ENCODE results near the gene STAM2.

DNA sequence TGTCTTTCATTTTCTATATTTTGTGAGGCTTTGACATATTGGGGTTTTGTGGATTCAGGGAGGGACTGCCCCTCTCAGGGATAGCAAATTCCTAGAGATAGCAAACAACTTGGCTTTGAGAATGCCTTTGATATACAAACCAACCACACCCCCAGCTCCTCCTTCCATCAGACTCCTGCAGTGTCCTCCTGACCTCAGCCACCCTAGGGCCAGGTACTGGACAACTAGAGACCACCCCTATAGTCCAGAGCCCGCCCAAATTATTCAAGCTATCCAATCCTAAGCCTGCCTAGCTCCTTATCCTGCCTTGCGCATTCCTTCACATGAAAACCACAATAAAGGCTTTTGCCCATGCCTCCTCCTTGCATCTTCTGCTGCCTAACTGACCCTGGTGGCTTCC, 22.9 kb upstream of the STAM2 start:
- no peak for TF ChIP-seq CTCF (conservative IDR thresholded peaks at IDR 0.05; ENCODE audit: low read length)
- TF ChIP-seq EZH2phosphoT487 (IDR thresholded peaks at IDR 0.05; ENCODE audit: borderline replicate concordance): no peak

Measured in Loucy (cell line).